Activated CD4-positive, alpha-beta T cell treated with anti-CD3 and anti-CD28 coated beads for 24 hours (primary cell): Measurements from ENCODE around the gene TLE1.

Experiments
- DNase-seq, 2 donors: peaks; one replicate each; pipeline ENCODE4 v3.0.0-alpha.2; 2020; ENCODE audit warnings: low read depth in 2 of 2

The TLE1 gene

GRCh38 chr9:81549500-81550206 lies 139.7 kb downstream of the TLE1 start:
- no peak for DNase-seq

- no peak for DNase-seq
These were observed 140.4 kb downstream of the TLE1 start for GRCh38 chr9:81548911-81549310.

DNA sequence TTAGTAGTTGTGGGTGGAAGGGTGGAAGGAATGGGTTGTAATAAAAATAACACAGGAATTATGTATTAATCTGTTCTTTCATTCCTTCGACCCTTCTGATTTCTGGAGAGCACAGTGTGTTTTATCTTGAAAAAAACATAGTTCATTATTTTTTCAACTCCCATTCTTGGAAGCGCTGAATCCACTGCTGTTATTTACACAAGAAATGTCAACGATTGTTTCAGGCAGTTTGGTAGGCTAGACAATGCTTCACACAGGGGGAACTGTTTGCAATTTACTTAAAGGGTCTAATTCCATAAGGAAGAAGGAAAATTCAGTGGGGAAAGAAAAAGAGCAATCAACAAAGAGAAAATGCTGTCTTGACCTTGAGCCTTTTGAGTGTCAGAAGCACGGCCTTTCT lies 142.9 kb downstream of the TLE1 start:
- no peak for DNase-seq

DNA sequence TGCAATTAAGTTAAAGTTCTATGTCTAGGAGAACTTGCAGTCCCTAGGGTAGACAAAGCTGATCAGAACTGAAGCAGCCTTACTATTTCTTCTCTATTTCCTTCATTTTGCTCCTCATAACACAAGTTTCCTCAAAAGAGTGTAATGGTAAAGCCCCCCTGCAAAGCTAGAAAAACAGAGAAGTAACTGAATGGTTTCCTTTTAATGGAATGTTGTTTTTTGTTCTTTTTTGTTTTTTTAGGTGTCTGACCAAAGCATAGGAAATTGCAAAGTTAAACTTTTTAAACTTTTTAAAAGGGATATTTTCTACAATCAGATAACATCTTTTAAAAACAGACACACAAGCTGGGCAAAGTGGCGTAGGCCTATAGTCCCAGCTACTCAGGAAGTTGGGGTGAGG lies 145.7 kb downstream of the TLE1 start:
- no peak for DNase-seq

- DNase-seq, result no peak
These were observed 147.0 kb downstream of the TLE1 start for GRCh38 chr9:81542118-81542889.

DNA sequence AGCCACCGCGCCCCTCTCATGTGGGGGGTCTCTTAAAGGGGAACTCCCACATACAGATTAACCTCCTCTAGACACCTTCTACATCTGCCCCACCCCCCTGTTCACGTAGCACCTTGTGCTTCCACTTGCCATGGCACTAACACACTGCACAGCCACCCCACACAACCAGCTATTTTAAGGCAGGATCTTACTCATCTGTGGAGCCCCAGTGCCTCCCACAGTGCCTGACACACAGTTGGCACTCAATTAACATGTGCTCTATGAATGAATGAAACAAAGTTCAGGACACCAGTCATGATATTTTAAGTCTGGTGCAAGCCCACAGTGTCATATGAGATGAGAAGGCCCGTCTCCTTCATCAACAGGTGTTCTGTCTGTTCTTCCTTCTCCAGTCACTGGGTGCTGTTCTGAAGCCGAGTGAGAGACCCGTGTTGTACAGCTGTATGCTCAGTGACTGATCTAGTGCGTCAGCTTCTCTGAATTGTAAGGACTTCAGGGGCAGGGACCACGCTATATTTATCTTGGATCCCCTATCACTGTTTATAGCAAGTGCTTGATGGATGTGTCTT lies 149.1 kb downstream of the TLE1 start:
- DNase-seq, result no peak

- no peak for DNase-seq
These were observed 150.0 kb downstream of the TLE1 start for GRCh38 chr9:81539317-81539716.

GRCh38 chr9:81538890-81539289 lies 150.5 kb downstream of the TLE1 start:
- DNase-seq, result no peak

DNA sequence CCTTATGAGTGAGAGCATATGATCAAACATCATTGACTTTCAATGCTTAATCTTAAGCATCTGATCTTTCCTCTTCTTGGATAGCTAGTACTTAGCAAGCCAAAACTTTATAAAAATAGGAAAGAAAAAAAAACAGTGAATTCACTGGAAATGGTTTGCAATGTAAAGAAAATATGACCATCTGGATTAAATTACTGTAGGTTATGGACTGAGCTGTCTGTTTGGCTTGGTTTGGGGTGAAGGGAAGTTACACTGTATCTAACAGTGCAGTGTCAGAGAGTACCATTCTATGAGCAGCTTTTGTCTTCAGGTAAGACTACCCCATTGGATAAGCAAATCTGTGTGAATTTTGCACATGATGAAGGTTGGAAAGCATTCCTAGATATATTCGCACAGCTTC lies 151.4 kb downstream of the TLE1 start:
- DNase-seq, result no peak

GRCh38 chr9:81536242-81537025 lies 152.9 kb downstream of the TLE1 start:
- DNase-seq, result no peak

GRCh38 chr9:81535542-81536241 lies 153.7 kb downstream of the TLE1 start:
- DNase-seq, result no peak

- DNase-seq, result no peak
These were observed 155.0 kb downstream of the TLE1 start for GRCh38 chr9:81534138-81534875.
